Spleen (tissue), 13 donors: Measurements from ENCODE around the gene SLC48A1. TPM values are rescaled to one million over a fixed set of nuclear protein-coding genes. Genes with fewer than 3 reads are reported as not detected.
A peak's percentile ranks its signal among the peaks of the same experiment; 100 is the strongest.

Source experiments
- DNase-seq: peaks from one replicate; pipeline ENCODE4 v3.0.0-alpha.2; 2020
- H3K27ac ChIP-seq, 8 donors: fragments of 200-600 bp; sonication (generic) in 7 of 8; 1 replicate in 4 of 8; 2 replicates in 4 of 8; pipeline versions ENCODE4 v1.5.0 to v1.8.0; 2016 to 2021; ENCODE audit warnings: inconsistent platforms in 4 of 8, mild to moderate bottlenecking in 4 of 8, moderate library complexity in 1 of 8
- H3K27me3 ChIP-seq, 7 donors: fragments of 200-600 bp; sonication (generic) in 6 of 7; replicated peaks in 1 of 7; 1 replicate in 4 of 7; 2 replicates in 3 of 7; pipeline versions ENCODE4 v1.5.0 to v1.8.0; 2016 to 2021; ENCODE audit warnings: inconsistent platforms in 3 of 7, mild to moderate bottlenecking in 1 of 7
- H3K36me3 ChIP-seq, 6 donors: fragments of 200-600 bp; sonication (generic) in 5 of 6; 1 replicate in 4 of 6; 2 replicates in 2 of 6; pipeline versions ENCODE4 v1.5.0 to v1.8.0; 2016 to 2021; ENCODE audit warnings: inconsistent platforms in 2 of 6
- H3K4me1 ChIP-seq, 6 donors: fragments of 200-600 bp; sonication (generic) in 5 of 6; 1 replicate in 3 of 6; 2 replicates in 3 of 6; pipeline versions ENCODE4 v1.5.0 to v1.8.0; 2016 to 2021; ENCODE audit warnings: inconsistent platforms in 3 of 6
- H3K4me3 ChIP-seq, 8 donors: fragments of 200-600 bp; sonication (generic) in 7 of 8; 1 replicate in 4 of 8; 2 replicates in 4 of 8; pipeline versions ENCODE4 v1.5.0 to v1.8.0; 2016 to 2021; ENCODE audit warnings: inconsistent platforms in 4 of 8, mild to moderate bottlenecking in 4 of 8, moderate library complexity in 2 of 8
- H3K9me3 ChIP-seq, 8 donors: fragments of 200-600 bp; sonication (generic) in 7 of 8; 1 replicate in 4 of 8; 2 replicates in 4 of 8; pipeline versions ENCODE4 v1.5.0 to v1.8.0; 2016 to 2021; ENCODE audit warnings: inconsistent platforms in 4 of 8
- POLR2A ChIP-seq, 3 donors: fragments of 450-650 bp; IDR thresholded peaks; one replicate each; pipeline ENCODE4 v1.5.1; 2017; ENCODE audit warnings: antibody characterized with exemption in 3 of 3, mild to moderate bottlenecking in 1 of 3
- POLR2AphosphoS5 ChIP-seq, 3 donors: sonication (generic); formaldehyde crosslinking; IDR thresholded peaks; one replicate each; pipeline ENCODE4 v1.5.1; 2017; ENCODE audit warnings: antibody characterized with exemption in 3 of 3
- WGBS, 5 donors: extraction: QIAGEN DNeasy Blood & Tissue Kit in 3 of 5; methylation state at CpG; one replicate each; pipeline versions ENCODE4 v1.1.5 to v1.1.7; 2013 to 2018; 5-methylcytosine and 5-hydroxymethylcytosine counted together
- intact Hi-C: fragments of 100-400 bp; cut with DNase I; formaldehyde crosslinking; loops from one replicate; pipeline ENCODE4 v1.15.0; 2023; ENCODE audit warnings: low total_unique reads
- long read RNA-seq, 2 donors: transcript quantifications; one replicate each; lab custom pipeline, GENCODE V29; 2026
- polyA plus RNA-seq, 3 donors: library from polyadenylated mRNA; stranded (reverse); fragments of 200-250 nt; gene quantifications; one replicate each; pipeline ENCODE4 v1.2.1, GENCODE V29; 2013
- total RNA-seq, 7 donors: library from RNA; depleted of rRNA in 3 of 7; stranded (reverse); fragments of >200 nt in 3 of 7; fragmentation: NEBNext Ultra II Directional in 4 of 7; extraction: Animal tissue kit (Norgen Biotek cat#: 25700) in 4 of 7; gene quantifications; one replicate each; pipeline versions ENCODE4 v1.1.0 to v1.2.1, GENCODE V29; 2016 to 2021
- TF ChIP-seq, protein P1 (sequence below), 11 experiments: fragments of 200-600 bp in 7 of 11; fragments of 450-650 bp in 4 of 11; sonication (generic) in 4 of 11; IDR thresholded peaks in 8 of 11; conservative IDR thresholded peaks in 3 of 11; 1 replicate in 7 of 11; 2 replicates in 4 of 11; pipeline versions ENCODE4 v1.4.0 to v1.8.0; 2016 to 2021; ENCODE audit warnings: antibody characterized with exemption in 11 of 11, inconsistent platforms in 4 of 11, mild to moderate bottlenecking in 1 of 11
- donor health status: healthy with polysubstance abuse.
- donor health status: DM: no; HTN: no; CAD: no; lungs with moderate emphysema.
- donor health status: DM: no; HTN: no; CAD: no.
- donor health status: Bipolar disorder and iron deficiency.
- donor health status: healthy.
- donor health status: DM: no; HTN: no; CAD: no.
- donor health status: DM: yes; HTN: yes; CAD: no.

Gene SLC48A1
- total RNA-seq = 10 to 100 TPM; 20.2 to 66.4 (median 42.3) TPM
- 10 to 100 TPM in 1 of 3 donors, 1 to 10 TPM in 2; 8.4 to 24.1 (median 9.5) TPM for polyA plus RNA-seq
- long read RNA-seq, donor 1, transcript SLC48A1-201 (3 exons, 3,010 nt) = major isoform, 11 of 12 reads
- long read RNA-seq, donor 1, partial matches to known transcripts = 0 of 12 reads
- long read RNA-seq, donor 1, other reads (novel, unspliced or antisense) = 0 of 12 reads
- long read RNA-seq, donor 2, transcript SLC48A1-201 (3 exons, 3,010 nt) = major isoform, 18 of 85 reads
- long read RNA-seq, donor 2, partial matches to known transcripts = 67 of 85 reads
- long read RNA-seq, donor 2, other reads (novel, unspliced or antisense) = 0 of 85 reads

DNA sequence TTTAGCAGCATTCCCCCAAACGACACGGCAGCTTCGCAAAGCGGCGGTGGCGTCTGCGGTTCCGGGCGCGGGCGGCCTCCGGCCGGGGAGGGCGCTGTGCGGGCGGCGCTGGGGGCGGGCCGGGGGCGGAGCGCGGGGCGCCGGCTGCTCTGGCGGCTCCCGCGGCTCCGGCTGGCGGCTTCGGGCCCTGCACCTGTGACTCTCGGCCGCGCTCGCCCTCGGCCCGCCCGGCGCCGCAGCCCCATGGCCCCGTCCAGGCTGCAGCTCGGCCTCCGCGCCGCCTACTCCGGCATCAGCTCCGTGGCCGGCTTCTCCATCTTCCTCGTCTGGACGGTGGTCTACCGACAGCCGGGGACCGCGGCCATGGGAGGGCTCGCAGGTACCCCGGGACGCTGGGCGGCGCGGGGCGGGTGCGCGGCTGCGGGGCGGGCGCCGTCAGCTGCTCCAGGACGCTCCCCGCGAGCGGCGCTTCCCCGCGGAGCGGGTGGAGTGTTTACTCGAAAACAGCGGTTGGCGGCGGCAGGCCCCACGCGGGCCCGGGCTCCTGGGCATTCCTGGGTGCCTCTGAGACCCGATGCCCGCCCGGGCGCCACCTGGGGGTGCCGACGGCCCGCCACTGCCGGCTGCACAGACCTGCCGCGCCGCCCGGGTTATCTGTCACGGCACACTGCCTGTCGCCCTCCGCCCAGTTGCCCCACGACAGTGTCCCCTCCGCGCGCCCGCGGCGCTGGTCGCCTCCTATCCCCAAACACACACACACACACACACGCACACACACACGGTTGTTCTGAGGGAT, at the start of gene SLC48A1:
TSS of gene SLC48A1 (plus strand) at position 177 of the 796 bp plus-strand sequence. CDS start at position 244, 67 bp downstream.
- Histone ChIP-seq H3K4me1 (peaks cover 21 to 73% (median 61%) of the 10 kb centered on the region in 6 donors), H3K4me3 (peak within 1 kb of the TSS; percentile 69 to 98 (median 86)), H3K27ac (peak within 1 kb of the TSS; percentile 77 to 93 (median 85)), H3K9me3 (no peaks in the 10 kb centered on the region), H3K36me3 (no peaks in the 10 kb centered on the region), H3K27me3 (no peaks in the 10 kb centered on the region)
- 0 to 1% (median 1%) methylated on average over 28 to 106 of the region's 106 CpGs for WGBS, 5 donors
- DNase-seq = peak; percentile 96
- intact Hi-C loops = no loop called here
- TF ChIP-seq POLR2A (IDR thresholded peaks at IDR 0.05) = peak in 1 of 3 donors; percentile 53
- TF ChIP-seq, protein P1, sequence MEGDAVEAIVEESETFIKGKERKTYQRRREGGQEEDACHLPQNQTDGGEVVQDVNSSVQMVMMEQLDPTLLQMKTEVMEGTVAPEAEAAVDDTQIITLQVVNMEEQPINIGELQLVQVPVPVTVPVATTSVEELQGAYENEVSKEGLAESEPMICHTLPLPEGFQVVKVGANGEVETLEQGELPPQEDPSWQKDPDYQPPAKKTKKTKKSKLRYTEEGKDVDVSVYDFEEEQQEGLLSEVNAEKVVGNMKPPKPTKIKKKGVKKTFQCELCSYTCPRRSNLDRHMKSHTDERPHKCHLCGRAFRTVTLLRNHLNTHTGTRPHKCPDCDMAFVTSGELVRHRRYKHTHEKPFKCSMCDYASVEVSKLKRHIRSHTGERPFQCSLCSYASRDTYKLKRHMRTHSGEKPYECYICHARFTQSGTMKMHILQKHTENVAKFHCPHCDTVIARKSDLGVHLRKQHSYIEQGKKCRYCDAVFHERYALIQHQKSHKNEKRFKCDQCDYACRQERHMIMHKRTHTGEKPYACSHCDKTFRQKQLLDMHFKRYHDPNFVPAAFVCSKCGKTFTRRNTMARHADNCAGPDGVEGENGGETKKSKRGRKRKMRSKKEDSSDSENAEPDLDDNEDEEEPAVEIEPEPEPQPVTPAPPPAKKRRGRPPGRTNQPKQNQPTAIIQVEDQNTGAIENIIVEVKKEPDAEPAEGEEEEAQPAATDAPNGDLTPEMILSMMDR (IDR thresholded peaks at IDR 0.05 in 8 of 11, conservative IDR thresholded peaks at IDR 0.05 in 3 of 11) = peak in 4 of 11 experiments; percentile 16 to 68 (median 46)
- TF ChIP-seq POLR2AphosphoS5 (IDR thresholded peaks at IDR 0.05) = peak; percentile 61 to 84 (median 74)

DNA sequence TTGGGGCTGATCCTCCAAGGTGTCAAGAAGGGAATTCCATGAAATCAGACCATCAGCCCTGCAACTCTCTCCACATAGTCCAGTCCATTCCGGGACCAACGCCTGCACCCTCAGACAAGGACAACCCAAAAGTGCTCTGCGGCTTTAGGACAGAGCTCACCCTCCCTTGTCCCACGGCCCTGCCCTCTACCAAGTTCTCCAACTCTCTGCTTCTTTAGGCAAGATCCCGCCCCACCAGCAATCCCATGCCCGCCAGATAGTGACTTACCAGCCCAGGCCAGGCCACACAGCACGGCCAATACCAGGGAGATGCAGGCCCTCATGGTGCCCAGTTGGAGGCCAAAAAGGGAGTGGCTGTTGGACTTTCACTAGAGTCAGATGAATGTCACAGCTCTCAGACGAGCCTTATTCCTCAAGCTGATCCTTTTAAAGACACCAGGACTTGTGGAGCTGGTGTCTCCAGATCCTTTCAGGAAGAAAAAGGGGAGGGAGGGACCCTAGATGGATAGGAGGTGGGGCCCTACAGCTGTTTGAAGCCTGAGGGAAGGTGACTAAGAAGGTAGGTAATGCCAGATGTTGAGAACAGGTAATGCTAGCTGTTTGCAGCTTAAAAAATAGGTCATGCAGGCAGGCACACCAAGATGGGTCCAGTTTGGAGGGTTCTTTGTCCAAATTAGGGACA, 47.8 kb upstream of the SLC48A1 start, which contains the start of gene ENDOU:
TSS of gene ENDOU (minus strand) at position 400 of the 682 bp plus-strand sequence. CDS start at position 323, 77 bp downstream.
- DNase-seq = no peak
- H3K36me3 ChIP-seq = peaks cover 0 to 34% (median 9%) of the 10 kb centered on the region in 6 donors
- H3K27ac ChIP-seq = no peak within 1 kb of the TSS
- no peaks in the 10 kb centered on the region for H3K27me3 ChIP-seq
- no peaks in the 10 kb centered on the region for H3K9me3 ChIP-seq
- TF ChIP-seq, protein P1 (IDR thresholded peaks at IDR 0.05 in 8 of 11, conservative IDR thresholded peaks at IDR 0.05 in 3 of 11) = no peak
- TF ChIP-seq POLR2AphosphoS5 (IDR thresholded peaks at IDR 0.05) = no peak
- peaks cover 0 to 24% (median 4%) of the 10 kb centered on the region in 6 donors for H3K4me1 ChIP-seq
- H3K4me3 ChIP-seq = no peak within 1 kb of the TSS
- WGBS, 5 donors = 73 to 94% (median 91%) methylated on average over 6 to 8 of the region's 8 CpGs
- intact Hi-C loops = no loop called here

DNA sequence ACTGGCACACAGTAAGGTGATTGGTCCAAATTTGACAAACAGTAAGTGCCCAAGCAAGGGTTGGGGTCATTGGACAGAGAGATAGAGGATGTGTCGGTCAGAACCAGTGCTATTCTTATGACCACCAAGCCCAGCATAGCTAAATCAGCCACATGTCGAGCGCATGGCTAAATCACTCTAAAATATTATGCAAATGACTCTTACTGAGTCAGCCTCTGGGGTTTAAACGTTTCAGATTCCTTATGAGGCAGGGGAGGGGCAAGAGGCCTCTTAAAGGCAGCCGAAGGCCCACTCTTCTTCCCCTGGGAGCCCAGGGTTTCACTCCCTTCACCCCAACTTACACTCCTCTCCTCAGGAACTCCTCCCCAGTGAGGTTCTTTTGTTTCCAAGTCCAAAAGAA, 47.1 kb upstream of the SLC48A1 start:
- 38 to 62% (median 55%) methylated on average over 5 of the region's 5 CpGs for WGBS, 5 donors
- DNase-seq = no peak
- no peak overlapping the region for H3K4me3 ChIP-seq
- H3K9me3 ChIP-seq = no peaks in the 10 kb centered on the region
- peaks cover 0 to 22% (median 4%) of the 10 kb centered on the region in 6 donors for H3K4me1 ChIP-seq
- H3K27me3 ChIP-seq = no peaks in the 10 kb centered on the region
- H3K36me3 ChIP-seq = peaks cover 0 to 29% (median 8%) of the 10 kb centered on the region in 6 donors
- intact Hi-C loops = no loop called here
- no peak overlapping the region for H3K27ac ChIP-seq
- TF ChIP-seq POLR2AphosphoS5 (IDR thresholded peaks at IDR 0.05) (no peak), POLR2A (IDR thresholded peaks at IDR 0.05) (no peak)
- TF ChIP-seq, protein P1 (IDR thresholded peaks at IDR 0.05 in 8 of 11, conservative IDR thresholded peaks at IDR 0.05 in 3 of 11) = no peak
